ENCODE results near the gene CLIC4.
"Not testable (repeated sequence)": the region's sequence is repeated elsewhere in the genome, so short reads cannot be mapped to it uniquely, and the experiment has no call there.

CLIC4 gene

GRCh38 chr1:24775916-24776315, 30.7 kb downstream of the CLIC4 start:
- no peak for DNase-seq

DNA sequence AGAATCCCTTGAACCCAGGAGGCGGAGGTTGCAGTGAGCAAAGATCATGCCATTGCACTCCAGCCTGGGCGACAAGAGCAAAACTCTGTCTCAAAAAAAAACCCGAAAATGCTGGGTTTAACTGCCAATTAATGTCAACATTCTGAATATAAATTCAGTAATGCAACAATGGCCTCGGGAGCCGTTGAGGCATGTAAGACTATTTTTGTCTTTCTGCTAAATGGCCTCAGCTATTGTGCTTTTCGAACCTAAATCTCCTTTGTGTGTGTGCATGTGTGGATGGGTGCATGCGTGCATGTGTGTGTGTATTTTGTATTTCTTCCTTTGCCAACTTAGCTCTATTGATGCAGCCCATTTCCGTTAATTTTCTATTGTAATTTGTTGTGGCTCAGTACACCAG, 31.6 kb downstream of the CLIC4 start:
- no peak for DNase-seq

- no peak for DNase-seq
These were observed 32.9 kb downstream of the CLIC4 start for GRCh38 chr1:24778141-24778540.

GRCh38 chr1:24779199-24779598, 34.0 kb downstream of the CLIC4 start:
- not testable (repeated sequence) for DNase-seq

- DNase-seq, result no peak
These were observed 34.6 kb downstream of the CLIC4 start for GRCh38 chr1:24779689-24780464.

DNA sequence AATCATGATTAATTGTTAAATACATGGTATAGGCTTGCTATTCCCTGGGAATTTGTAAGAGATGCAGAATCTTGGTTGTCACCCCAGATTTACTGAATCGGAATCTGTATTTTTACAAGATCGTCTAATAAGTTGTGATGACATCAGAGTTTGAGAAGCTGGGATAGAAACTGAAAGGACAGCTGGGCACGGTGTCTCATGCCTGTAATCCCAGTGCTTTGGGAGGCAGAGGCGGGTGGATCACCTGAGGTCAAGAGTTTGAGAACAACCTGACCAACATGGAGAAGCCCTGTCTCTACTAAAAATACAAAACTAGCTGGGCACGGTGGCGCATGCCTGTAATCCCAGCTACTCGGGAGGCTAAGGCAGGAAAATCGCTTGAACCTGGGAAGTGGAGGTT, 35.4 kb downstream of the CLIC4 start:
- DNase-seq, result not testable (repeated sequence)

DNA sequence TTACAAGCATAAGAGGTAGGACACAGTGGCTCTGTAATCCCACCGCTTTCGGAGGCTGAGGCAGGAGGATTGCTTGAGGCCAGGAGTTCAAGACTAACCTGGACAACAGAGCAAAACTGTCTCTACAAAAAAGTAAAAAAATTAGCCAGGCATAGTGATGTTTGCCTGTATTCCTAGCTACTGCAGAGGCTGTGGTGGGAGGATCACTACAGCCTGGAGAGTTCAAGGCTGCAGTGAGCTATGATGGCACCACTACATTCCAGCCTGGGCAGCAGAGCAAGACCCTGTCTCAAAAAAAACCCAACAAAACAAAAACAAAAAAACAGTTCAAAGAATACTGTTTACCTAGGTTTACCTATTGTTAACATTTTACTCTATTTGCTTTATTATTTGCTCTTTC, 37.4 kb downstream of the CLIC4 start:
- no peak for DNase-seq

GRCh38 chr1:24783713-24784112, 38.5 kb downstream of the CLIC4 start:
- DNase-seq, result no peak

DNA sequence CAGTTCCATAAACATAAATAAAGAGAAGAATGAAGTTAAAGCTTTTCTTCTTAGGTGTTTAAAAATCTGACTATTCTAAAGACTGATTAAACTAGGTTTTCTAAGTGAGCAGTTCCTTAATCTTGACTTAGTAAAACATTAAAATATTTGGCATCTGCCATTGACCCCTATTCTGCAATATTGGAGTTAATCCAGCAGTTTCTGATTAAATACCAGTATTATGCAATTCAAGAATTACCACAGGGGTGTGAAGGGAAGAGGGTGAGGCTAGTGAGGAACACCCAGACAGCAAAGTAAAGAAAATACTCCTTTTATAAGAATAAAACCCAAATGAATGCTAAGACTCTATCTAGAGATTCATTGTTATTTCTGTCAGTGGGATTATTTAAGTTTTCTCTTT, 40.9 kb downstream of the CLIC4 start:
- DNase-seq, result no peak

- DNase-seq, result no peak
These were observed 45.2 kb downstream of the CLIC4 start for GRCh38 chr1:24790490-24790889.

GRCh38 chr1:24793447-24794129, 48.3 kb downstream of the CLIC4 start:
- no peak for DNase-seq

DNA sequence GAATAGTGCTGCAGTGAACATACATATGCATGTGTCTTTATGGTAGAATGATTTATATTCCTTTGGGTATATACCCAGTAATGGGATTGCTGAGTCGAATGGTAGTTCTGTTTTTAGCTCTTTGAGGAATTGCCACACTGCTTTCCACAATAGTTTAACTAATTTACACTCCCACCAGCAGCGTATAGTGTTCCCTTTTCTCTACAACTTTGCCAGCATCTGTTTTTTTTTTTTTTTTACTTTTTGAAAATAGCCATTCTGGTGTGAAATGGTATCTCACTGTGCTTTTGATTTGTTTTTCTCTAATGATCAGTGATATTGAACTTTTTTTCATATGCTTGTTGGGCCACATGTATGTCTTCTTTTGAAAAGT, 48.9 kb downstream of the CLIC4 start:
- DNase-seq, result not testable (repeated sequence)

DNA sequence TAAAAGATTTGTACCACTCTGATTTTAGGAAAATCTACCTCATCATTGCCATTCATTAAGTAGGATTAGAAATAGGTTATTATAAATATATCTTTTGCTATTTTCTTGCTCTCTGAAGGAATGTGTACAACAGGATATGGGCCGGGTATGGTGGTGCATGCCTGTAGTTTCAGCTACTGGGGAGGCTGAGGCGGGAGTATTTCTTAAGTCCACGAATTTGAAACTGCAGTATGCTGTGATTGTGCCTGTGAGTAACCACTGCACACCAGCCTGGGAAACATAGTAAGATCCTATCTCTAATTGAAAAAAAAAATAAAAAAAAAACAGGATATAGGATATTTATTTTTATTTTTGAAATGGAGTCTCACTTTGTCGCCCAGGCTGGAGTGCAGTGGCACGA, 50.0 kb downstream of the CLIC4 start:
- DNase-seq, result no peak

- no peak for DNase-seq
These were observed 51.3 kb downstream of the CLIC4 start for GRCh38 chr1:24796524-24796923.

DNA sequence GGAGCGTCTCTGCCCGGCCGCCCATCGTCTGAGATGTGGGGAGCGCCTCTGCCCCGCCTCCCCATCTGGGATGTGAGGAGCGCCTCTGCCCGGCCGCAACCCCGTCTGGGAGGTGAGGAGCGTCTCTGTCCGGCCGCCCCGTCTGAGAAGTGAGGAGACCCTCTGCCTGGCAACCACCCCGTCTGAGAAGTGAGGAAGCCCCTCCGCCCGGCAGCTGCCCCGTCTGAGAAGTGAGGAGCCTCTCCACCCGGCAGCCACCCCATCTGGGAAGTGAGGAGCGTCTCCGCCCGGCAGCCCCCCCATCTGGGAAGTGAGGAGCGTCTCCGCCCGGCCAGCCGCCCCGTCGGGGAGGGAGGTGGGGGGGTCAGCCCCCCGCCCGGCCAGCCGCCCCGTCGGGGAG, 54.0 kb downstream of the CLIC4 start:
- DNase-seq, result not testable (repeated sequence)

- no peak for DNase-seq
These were observed 55.9 kb downstream of the CLIC4 start for GRCh38 chr1:24801176-24801575.

DNA sequence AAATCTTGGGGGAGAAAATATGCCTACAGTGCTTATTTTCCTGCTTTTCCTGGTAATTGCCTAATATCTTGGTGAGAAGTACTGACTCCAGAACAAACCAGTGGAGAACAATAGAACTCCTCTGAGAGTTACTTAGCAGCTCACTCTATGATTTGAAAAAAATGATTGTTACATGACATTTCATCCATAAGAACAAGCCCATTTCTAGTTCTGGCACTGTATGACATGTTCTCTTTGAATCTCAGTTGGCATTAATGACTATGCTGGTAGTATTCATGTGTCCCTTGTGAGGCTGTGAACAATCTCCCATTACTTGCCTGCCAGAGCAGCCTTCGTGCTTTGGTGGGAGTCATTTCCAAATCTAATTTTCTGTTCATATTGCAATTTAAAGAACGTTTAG, 58.0 kb downstream of the CLIC4 start:
- no peak for DNase-seq

- DNase-seq, result no peak
These were observed 58.8 kb downstream of the CLIC4 start for GRCh38 chr1:24803987-24804530.

- no peak for DNase-seq
These were observed 60.5 kb downstream of the CLIC4 start for GRCh38 chr1:24805534-24806301.

GRCh38 chr1:24806588-24806987, 61.3 kb downstream of the CLIC4 start:
- DNase-seq, result no peak

DNA sequence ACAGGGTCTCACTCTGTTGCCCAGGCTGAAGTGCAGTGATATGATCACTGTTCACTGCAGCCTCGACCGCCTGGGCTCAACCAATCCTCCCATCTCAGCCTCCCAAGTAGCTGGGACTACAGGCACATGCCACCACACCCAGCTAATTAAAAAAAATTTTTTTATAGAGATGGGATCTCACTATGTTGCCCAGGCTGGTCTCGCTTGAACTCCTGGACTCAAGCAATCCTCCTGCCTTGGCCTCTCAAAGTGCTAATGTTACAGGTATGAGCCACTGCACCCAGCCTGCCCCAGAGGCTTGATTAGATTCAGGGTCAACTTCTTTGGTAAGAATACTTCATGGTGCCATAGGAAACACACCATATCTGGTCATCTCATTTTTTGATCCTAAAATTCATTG, 66.2 kb downstream of the CLIC4 start:
- not testable (repeated sequence) for DNase-seq

GRCh38 chr1:24820221-24820620, 75.0 kb downstream of the CLIC4 start:
- DNase-seq, result not testable (repeated sequence)

GRCh38 chr1:24822887-24823286, 77.6 kb downstream of the CLIC4 start:
- DNase-seq, result no peak

GRCh38 chr1:24823486-24823885, 78.2 kb downstream of the CLIC4 start:
- not testable (repeated sequence) for DNase-seq

Data from stimulated activated CD4-positive, alpha-beta T cell treated with anti-CD3 and anti-CD28 coated beads, Interleukin-4, amount 100 ng/mL, for 24 hours (primary cell).